Uterus (tissue), 4 donors: ENCODE measurements around the gene PLEKHG1. TPM values are rescaled to one million over a fixed set of nuclear protein-coding genes. Genes with fewer than 3 reads are reported as not detected.

Experiments used
- DNase-seq, 2 donors: peaks; one replicate each; pipeline ENCODE4 v3.0.0-alpha.2; 2019 to 2020
- H3K27ac ChIP-seq, 2 donors: fragments of 200-600 bp; sonication (generic); 1 replicate in 1 of 2; 2 replicates in 1 of 2; pipeline ENCODE4 v1.5.1; 2016 to 2018
- H3K27me3 ChIP-seq, 2 donors: fragments of 200-600 bp; sonication (generic); one replicate each; pipeline ENCODE4 v1.5.1; 2018 to 2019; ENCODE audit warnings: control low read depth in 1 of 2
- H3K36me3 ChIP-seq, 2 donors: fragments of 200-600 bp; sonication (generic); one replicate each; pipeline ENCODE4 v1.5.1; 2019; ENCODE audit warnings: control low read depth in 1 of 2
- H3K4me1 ChIP-seq, 2 donors: fragments of 200-600 bp; sonication (generic); one replicate each; pipeline ENCODE4 v1.5.1; 2018 to 2019; ENCODE audit warnings: control low read depth in 1 of 2
- H3K4me3 ChIP-seq, 2 donors: fragments of 200-600 bp; sonication (generic); 1 replicate in 1 of 2; 2 replicates in 1 of 2; pipeline ENCODE4 v1.5.1; 2018 to 2019; ENCODE audit warnings: mild to moderate bottlenecking in 1 of 2
- H3K9me3 ChIP-seq, 2 donors: fragments of 200-600 bp; sonication (generic); one replicate each; pipeline ENCODE4 v1.5.1; 2019; ENCODE audit warnings: control low read depth in 1 of 2
- CTCF ChIP-seq, 4 experiments: fragments of 200-600 bp in 2 of 4; fragments of 450-650 bp in 2 of 4; sonication (generic) in 2 of 4; IDR thresholded peaks; one replicate each; pipeline ENCODE4 v1.5.1; 2016 to 2019; ENCODE audit warnings: antibody characterized with exemption in 4 of 4, mild to moderate bottlenecking in 2 of 4, moderate library complexity in 1 of 4
- POLR2A ChIP-seq, 2 donors: fragments of 450-650 bp; IDR thresholded peaks; one replicate each; pipeline ENCODE4 v1.6.1; 2016; ENCODE audit warnings: antibody characterized with exemption in 2 of 2, mild to moderate bottlenecking in 1 of 2, moderate library complexity in 1 of 2
- intact Hi-C: fragments of 100-400 bp; cut with DNase I; formaldehyde crosslinking; loops from one replicate; pipeline ENCODE4 v1.15.1; 2023; ENCODE audit warnings: low total_unique reads
- total RNA-seq, 4 donors: library from RNA; depleted of rRNA in 3 of 4; stranded (reverse); fragments of >200 nt in 3 of 4; gene quantifications; one replicate each; pipeline versions ENCODE4 v1.1.0 to v1.2.4, GENCODE V29; 2014 to 2023
- donor health status: DM: yes; HTN: yes; CAD: no.

Gene PLEKHG1
- total RNA-seq, 4 donors from 2014 or later, result 7.2 to 50.3 (median 33.0) TPM

DNA sequence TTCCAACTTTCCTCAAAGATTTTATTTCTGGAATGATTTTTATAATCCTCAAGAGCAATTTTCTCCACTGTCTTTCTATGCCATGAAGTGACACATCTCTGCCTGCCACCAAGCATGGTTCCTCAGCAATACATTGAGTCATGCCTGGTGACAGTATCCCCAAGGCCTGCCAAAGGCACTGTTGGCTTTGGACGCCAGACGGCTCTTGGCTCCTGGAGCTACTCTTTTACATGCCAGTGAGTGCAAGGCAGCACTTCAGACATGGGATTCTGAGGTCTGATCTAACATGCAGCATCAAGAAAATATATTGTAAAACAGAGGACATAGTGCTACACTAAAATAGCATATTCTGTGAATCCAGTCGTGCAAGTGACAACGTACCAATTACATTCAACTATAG is 20.1 kb upstream of the PLEKHG1 start:
- intact Hi-C loops, result no loop called here
- no peak for DNase-seq
- TF ChIP-seq POLR2A (IDR thresholded peaks at IDR 0.05) (no peak), CTCF (IDR thresholded peaks at IDR 0.05) (no peak)

DNA sequence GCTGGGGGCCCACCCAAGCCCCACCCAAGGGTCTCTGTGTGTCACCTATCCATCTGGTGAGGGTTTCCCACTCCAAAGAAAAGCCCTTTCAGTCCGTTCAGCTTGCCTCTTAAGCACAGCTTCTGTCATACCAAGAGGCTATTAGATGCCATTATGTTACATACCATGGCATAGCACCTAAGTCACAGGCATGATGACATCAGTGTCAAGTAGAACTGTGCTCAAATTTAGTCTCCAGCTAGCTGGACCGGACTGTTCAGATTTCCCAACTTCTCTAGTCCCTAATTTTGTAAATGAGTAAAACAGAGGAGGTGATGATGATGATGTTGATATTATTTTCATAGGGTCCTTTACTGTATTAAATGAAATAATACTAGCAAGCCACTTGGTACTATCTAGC is 19.2 kb upstream of the PLEKHG1 start:
- no peak for TF ChIP-seq POLR2A (IDR thresholded peaks at IDR 0.05)
- TF ChIP-seq CTCF (IDR thresholded peaks at IDR 0.05), result no peak
- no peaks in the 10 kb centered on the region for H3K4me1 ChIP-seq
- no peaks in the 10 kb centered on the region for H3K36me3 ChIP-seq
- no peak overlapping the region for H3K4me3 ChIP-seq
- no peaks in the 10 kb centered on the region for H3K27me3 ChIP-seq
- no peak for DNase-seq
- intact Hi-C loops, result no loop called here
- H3K9me3 ChIP-seq, result no peaks in the 10 kb centered on the region
- no peak overlapping the region for H3K27ac ChIP-seq

More for the DNA sequence above, 20.1 kb upstream of the PLEKHG1 start:
- Histone ChIP-seq H3K27me3 (no peaks in the 10 kb centered on the region), H3K4me3 (no peak overlapping the region), H3K9me3 (no peaks in the 10 kb centered on the region), H3K36me3 (no peaks in the 10 kb centered on the region), H3K4me1 (no peaks in the 10 kb centered on the region), H3K27ac (no peak overlapping the region)

GRCh38 chr6:150584065-150584464 is 15.6 kb upstream of the PLEKHG1 start:
- no peaks in the 10 kb centered on the region for H3K36me3 ChIP-seq
- no peaks in the 10 kb centered on the region for H3K4me1 ChIP-seq
- no peaks in the 10 kb centered on the region for H3K9me3 ChIP-seq
- no peaks in the 10 kb centered on the region for H3K27me3 ChIP-seq
- no peak overlapping the region for H3K27ac ChIP-seq
- H3K4me3 ChIP-seq, result no peak overlapping the region
- TF ChIP-seq CTCF (IDR thresholded peaks at IDR 0.05), result no peak
- no peak for TF ChIP-seq POLR2A (IDR thresholded peaks at IDR 0.05)
- DNase-seq, result no peak
- intact Hi-C loops, result no loop called here

DNA sequence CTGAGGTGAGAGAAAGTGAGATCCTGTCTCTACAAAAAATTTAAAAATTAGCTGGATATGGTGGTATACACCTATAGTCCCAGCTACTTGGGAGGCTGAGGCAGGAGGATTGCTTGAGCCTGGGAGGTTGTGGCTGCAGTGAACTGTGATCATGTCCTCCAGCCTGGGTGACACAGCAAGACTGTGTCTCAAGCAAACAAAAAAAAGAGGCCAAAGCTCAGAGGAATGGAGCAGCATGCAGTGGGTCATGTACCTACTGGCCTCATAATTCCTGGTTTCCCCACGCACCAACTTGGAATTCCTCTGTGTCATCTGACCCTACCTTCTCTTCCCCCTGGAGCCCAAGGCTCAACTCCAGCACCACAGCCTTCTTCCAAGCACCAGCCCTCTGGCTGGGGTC is 15.1 kb upstream of the PLEKHG1 start:
- Histone ChIP-seq H3K36me3 (no peaks in the 10 kb centered on the region), H3K27ac (no peak overlapping the region), H3K4me1 (no peaks in the 10 kb centered on the region), H3K27me3 (no peaks in the 10 kb centered on the region), H3K4me3 (no peak overlapping the region), H3K9me3 (no peaks in the 10 kb centered on the region)
- no peak for TF ChIP-seq CTCF (IDR thresholded peaks at IDR 0.05)
- no peak for TF ChIP-seq POLR2A (IDR thresholded peaks at IDR 0.05)
- intact Hi-C loops, result no loop called here
- no peak for DNase-seq

GRCh38 chr6:150586850-150587359 is 12.8 kb upstream of the PLEKHG1 start:
- Histone ChIP-seq H3K4me1 (no peaks in the 10 kb centered on the region), H3K27ac (no peak overlapping the region), H3K9me3 (no peaks in the 10 kb centered on the region), H3K36me3 (no peaks in the 10 kb centered on the region), H3K4me3 (no peak overlapping the region), H3K27me3 (no peaks in the 10 kb centered on the region)
- intact Hi-C loops, result no loop called here
- DNase-seq, result no peak
- TF ChIP-seq CTCF (IDR thresholded peaks at IDR 0.05) (no peak), POLR2A (IDR thresholded peaks at IDR 0.05) (no peak)
